Stomach (tissue), 4 donors: Measurements from ENCODE around the gene IL22RA2.

ENCODE experiments used
- EP300 ChIP-seq: sonication (generic); formaldehyde crosslinking; IDR thresholded peaks from one replicate; pipeline ENCODE4 v1.6.1; 2017; ENCODE audit warnings: antibody characterized with exemption
- POLR2A ChIP-seq, 4 donors: fragments of 450-650 bp; IDR thresholded peaks; one replicate each; pipeline ENCODE4 v1.6.1; 2016; ENCODE audit warnings: antibody characterized with exemption in 4 of 4, control low read depth in 2 of 4, mild to moderate bottlenecking in 1 of 4, moderate library complexity in 1 of 4
- TF ChIP-seq, protein P1 (sequence below), 7 experiments: fragments of 450-650 bp in 4 of 7; fragments of 200-600 bp in 3 of 7; sonication (generic) in 3 of 7; IDR thresholded peaks; one replicate each; pipeline ENCODE4 v1.5.1; 2016 to 2019; ENCODE audit warnings: antibody characterized with exemption in 7 of 7, control low read depth in 2 of 7, mild to moderate bottlenecking in 1 of 7

DNA sequence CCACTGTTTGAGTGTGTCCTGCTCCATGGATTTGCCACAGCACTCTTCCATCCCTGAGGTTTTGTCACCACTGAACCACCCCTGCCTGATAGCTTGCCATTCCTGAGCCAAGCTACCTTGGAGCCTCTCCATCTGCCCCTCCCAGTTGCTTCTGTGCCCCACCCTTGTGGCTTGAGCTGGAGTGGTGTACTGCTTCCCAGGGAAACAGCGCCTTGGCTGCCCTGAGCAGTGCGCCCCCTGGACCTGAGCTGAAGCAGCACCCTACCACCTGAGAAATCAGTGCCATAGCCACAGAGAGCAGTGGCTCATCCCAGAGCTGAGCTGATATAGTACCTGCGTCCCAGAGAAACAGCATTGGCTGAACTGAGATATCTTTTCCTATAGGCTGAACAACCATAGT is 40.3 kb downstream of the IL22RA2 start:
- TF ChIP-seq, protein P1, sequence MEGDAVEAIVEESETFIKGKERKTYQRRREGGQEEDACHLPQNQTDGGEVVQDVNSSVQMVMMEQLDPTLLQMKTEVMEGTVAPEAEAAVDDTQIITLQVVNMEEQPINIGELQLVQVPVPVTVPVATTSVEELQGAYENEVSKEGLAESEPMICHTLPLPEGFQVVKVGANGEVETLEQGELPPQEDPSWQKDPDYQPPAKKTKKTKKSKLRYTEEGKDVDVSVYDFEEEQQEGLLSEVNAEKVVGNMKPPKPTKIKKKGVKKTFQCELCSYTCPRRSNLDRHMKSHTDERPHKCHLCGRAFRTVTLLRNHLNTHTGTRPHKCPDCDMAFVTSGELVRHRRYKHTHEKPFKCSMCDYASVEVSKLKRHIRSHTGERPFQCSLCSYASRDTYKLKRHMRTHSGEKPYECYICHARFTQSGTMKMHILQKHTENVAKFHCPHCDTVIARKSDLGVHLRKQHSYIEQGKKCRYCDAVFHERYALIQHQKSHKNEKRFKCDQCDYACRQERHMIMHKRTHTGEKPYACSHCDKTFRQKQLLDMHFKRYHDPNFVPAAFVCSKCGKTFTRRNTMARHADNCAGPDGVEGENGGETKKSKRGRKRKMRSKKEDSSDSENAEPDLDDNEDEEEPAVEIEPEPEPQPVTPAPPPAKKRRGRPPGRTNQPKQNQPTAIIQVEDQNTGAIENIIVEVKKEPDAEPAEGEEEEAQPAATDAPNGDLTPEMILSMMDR (IDR thresholded peaks at IDR 0.05) = no peak
- TF ChIP-seq POLR2A (IDR thresholded peaks at IDR 0.05) (no peak), EP300 (no peak)
